Transverse colon (tissue), 4 donors: ENCODE results near the gene KRT26. TPM values are rescaled to one million over a fixed set of nuclear protein-coding genes. Genes with fewer than 3 reads are reported as not detected.

Source experiments
- DNase-seq: peaks from one replicate; pipeline ENCODE4 v3.0.0-alpha.2; 2019
- H3K27ac ChIP-seq, 4 donors: fragments of 200-600 bp; sonication (generic); 2 replicates each; pipeline ENCODE4 v1.5.1; 2016 to 2018; ENCODE audit warnings: inconsistent platforms in 4 of 4
- H3K27me3 ChIP-seq: fragments of 200-600 bp; sonication (generic); 2 replicates; pipeline ENCODE4 v1.5.1; 2017; ENCODE audit warnings: inconsistent platforms
- H3K36me3 ChIP-seq, 4 donors: fragments of 200-600 bp; sonication (generic); 2 replicates each; pipeline ENCODE4 v1.5.1; 2017 to 2019; ENCODE audit warnings: inconsistent platforms in 4 of 4
- H3K4me1 ChIP-seq, 4 donors: fragments of 200-600 bp; sonication (generic); 2 replicates each; pipeline ENCODE4 v1.5.1; 2017 to 2020; ENCODE audit warnings: inconsistent platforms in 4 of 4
- H3K4me3 ChIP-seq, 4 donors: fragments of 200-600 bp; sonication (generic); 1 replicate in 1 of 4; 2 replicates in 3 of 4; pipeline versions ENCODE4 v1.5.1 to v1.6.1; 2017 to 2019; ENCODE audit warnings: inconsistent platforms in 4 of 4
- H3K9me3 ChIP-seq, 2 donors: fragments of 200-600 bp; sonication (generic); 2 replicates each; pipeline ENCODE4 v1.5.1; 2017 to 2019; ENCODE audit warnings: inconsistent platforms in 2 of 2
- EP300 ChIP-seq: sonication (generic); formaldehyde crosslinking; IDR thresholded peaks from one replicate; pipeline ENCODE4 v1.6.1; 2017; ENCODE audit warnings: antibody characterized with exemption, low read depth
- POLR2A ChIP-seq: fragments of 450-650 bp; IDR thresholded peaks from one replicate; pipeline ENCODE4 v1.6.1; 2016; ENCODE audit warnings: antibody characterized with exemption, mild to moderate bottlenecking, moderate library complexity
- POLR2AphosphoS5 ChIP-seq, 3 donors: sonication (generic); formaldehyde crosslinking; IDR thresholded peaks; one replicate each; pipeline ENCODE4 v1.6.1; 2016; ENCODE audit warnings: antibody characterized with exemption in 3 of 3
- WGBS, 2 donors: methylation state at CpG; one replicate each; pipeline ENCODE4 v1.1.5; 2018; ENCODE audit warnings: low coverage in 1 of 2; 5-methylcytosine and 5-hydroxymethylcytosine counted together
- in situ Hi-C, 4 donors: fragments of 200-750 bp; cut with MboI; loops; one replicate each; pipeline versions ENCODE4 v1.15.0 to v1.15.1; 2017; ENCODE audit warnings: low sequenced_read_pairs in 3 of 4, low pct_ligation_motif_present in 1 of 4, low pct_unique_long_range_greater_than_20kb in 1 of 4
- intact Hi-C: fragments of 100-400 bp; cut with DNase I; formaldehyde crosslinking; loops from one replicate; pipeline ENCODE4 v1.15.1; 2023; ENCODE audit warnings: low total_unique reads
- total RNA-seq, 4 donors: library from RNA; depleted of rRNA; stranded (reverse); fragments of >200 nt; gene quantifications; one replicate each; pipeline ENCODE4 v1.1.0, GENCODE V29; 2016
- TF ChIP-seq, protein P1 (sequence below), 5 experiments: fragments of 200-600 bp in 3 of 5; fragments of 450-650 bp in 2 of 5; sonication (generic) in 3 of 5; IDR thresholded peaks; 1 replicate in 2 of 5; 2 replicates in 3 of 5; pipeline ENCODE4 v1.5.1; 2016 to 2017; ENCODE audit warnings: antibody characterized with exemption in 5 of 5, inconsistent platforms in 3 of 5, mild to moderate bottlenecking in 2 of 5, moderate library complexity in 1 of 5

The KRT26 gene
- total RNA-seq, 4 donors from 2014 or later, result not detected

DNA sequence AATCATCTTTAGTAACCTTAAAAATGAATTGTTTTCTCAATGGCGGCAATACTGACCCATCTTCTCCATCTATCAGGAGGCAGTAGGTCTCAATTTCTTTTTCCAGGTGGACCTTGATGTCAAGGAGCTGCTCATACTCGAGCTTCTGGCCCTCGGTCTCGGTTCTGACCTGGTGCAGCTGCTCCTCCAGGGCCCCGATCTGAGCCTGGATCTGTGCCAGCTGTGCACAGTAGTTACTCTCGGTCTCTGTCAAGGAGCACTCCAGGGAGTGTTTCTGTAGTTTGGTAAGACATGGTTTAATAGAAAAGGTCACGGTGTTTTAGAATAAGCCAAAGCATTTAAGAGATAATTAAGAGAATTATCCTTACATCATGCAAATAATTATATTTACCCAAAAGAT, 5.5 kb upstream of the KRT26 start:
- intact Hi-C loops (no loop called here), in situ Hi-C loops (loop anchor here in 2 of 4 donors (25.0 kb wide), 1 partner anchor 165 kb away; no protein-coding TSS in a partner anchor)
- no peak overlapping the region for H3K27ac ChIP-seq
- peaks cover 0 to 3% (median 0%) of the 10 kb centered on the region in 4 donors for H3K4me1 ChIP-seq
- no peaks in the 10 kb centered on the region for H3K9me3 ChIP-seq
- TF ChIP-seq, protein P1, sequence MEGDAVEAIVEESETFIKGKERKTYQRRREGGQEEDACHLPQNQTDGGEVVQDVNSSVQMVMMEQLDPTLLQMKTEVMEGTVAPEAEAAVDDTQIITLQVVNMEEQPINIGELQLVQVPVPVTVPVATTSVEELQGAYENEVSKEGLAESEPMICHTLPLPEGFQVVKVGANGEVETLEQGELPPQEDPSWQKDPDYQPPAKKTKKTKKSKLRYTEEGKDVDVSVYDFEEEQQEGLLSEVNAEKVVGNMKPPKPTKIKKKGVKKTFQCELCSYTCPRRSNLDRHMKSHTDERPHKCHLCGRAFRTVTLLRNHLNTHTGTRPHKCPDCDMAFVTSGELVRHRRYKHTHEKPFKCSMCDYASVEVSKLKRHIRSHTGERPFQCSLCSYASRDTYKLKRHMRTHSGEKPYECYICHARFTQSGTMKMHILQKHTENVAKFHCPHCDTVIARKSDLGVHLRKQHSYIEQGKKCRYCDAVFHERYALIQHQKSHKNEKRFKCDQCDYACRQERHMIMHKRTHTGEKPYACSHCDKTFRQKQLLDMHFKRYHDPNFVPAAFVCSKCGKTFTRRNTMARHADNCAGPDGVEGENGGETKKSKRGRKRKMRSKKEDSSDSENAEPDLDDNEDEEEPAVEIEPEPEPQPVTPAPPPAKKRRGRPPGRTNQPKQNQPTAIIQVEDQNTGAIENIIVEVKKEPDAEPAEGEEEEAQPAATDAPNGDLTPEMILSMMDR (IDR thresholded peaks at IDR 0.05), result no peak
- TF ChIP-seq POLR2AphosphoS5 (IDR thresholded peaks at IDR 0.05) (no peak), POLR2A (no peak), EP300 (no peak)
- DNase-seq, result no peak
- H3K36me3 ChIP-seq, result no peaks in the 10 kb centered on the region
- peaks cover 75% of the 10 kb centered on the region for H3K27me3 ChIP-seq
- 57 to 61% methylated on average over 7 of the region's 7 CpGs for WGBS, 2 donors
- H3K4me3 ChIP-seq, result no peak overlapping the region

DNA sequence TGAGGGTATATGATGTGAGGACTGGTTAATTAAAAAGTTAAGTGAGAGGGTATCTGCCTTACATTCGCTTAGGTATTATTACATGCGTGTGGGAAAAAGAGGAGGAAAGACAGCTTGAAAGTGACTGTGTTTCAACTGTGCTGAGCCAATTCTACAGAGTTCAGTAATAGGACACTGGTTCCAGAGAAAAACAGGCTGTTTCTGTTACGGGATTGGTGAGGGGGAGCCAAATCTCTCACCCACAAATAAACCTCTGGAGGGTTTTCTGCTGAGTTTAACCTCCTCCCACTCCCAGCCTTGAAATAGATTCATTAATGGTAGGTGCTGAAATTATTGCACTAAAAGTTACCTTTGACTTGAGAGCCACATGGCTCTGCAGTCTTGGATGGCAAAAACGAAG, 3.9 kb upstream of the KRT26 start:
- 50 to 63% methylated on average over 3 to 4 of the region's 4 CpGs for WGBS, 2 donors
- TF ChIP-seq, protein P1 (IDR thresholded peaks at IDR 0.05), result no peak
- no peak for TF ChIP-seq EP300
- TF ChIP-seq POLR2AphosphoS5 (IDR thresholded peaks at IDR 0.05), result no peak
- no peak for TF ChIP-seq POLR2A
- in situ Hi-C loops, result loop anchor here in 2 of 4 donors (25.0 kb wide), 1 partner anchor 164 kb away; no protein-coding TSS in a partner anchor
- Histone ChIP-seq H3K27me3 (peaks cover 72% of the 10 kb centered on the region), H3K27ac (no peak overlapping the region), H3K36me3 (no peaks in the 10 kb centered on the region), H3K4me3 (no peak overlapping the region), H3K9me3 (no peaks in the 10 kb centered on the region), H3K4me1 (peaks cover 0 to 3% (median 0%) of the 10 kb centered on the region in 4 donors)
- intact Hi-C loops, result no loop called here
- no peak for DNase-seq

- 67 to 70% methylated on average over 2 of the region's 2 CpGs for WGBS, 2 donors
- Histone ChIP-seq H3K27me3 (peaks cover 4% of the 10 kb centered on the region), H3K4me3 (no peak overlapping the region), H3K36me3 (no peaks in the 10 kb centered on the region), H3K9me3 (peaks cover 8 to 14% of the 10 kb centered on the region in 2 donors), H3K4me1 (no peaks in the 10 kb centered on the region), H3K27ac (no peak overlapping the region)
- in situ Hi-C loops, result no loop called here
- TF ChIP-seq EP300 (no peak), POLR2A (no peak)
- TF ChIP-seq, protein P1 (IDR thresholded peaks at IDR 0.05), result no peak
- intact Hi-C loops, result no loop called here
- no peak for DNase-seq
These were observed 6.3 kb downstream of the KRT26 start for GRCh38 chr17:40765657-40766056.

- WGBS, 2 donors, result 80 to 92% methylated on average over 1 of the region's 1 CpG
- no peak overlapping the region for H3K4me3 ChIP-seq
- intact Hi-C loops, result no loop called here
- TF ChIP-seq POLR2AphosphoS5 (IDR thresholded peaks at IDR 0.05) (no peak), POLR2A (no peak), EP300 (no peak)
- TF ChIP-seq, protein P1 (IDR thresholded peaks at IDR 0.05), result no peak
- in situ Hi-C loops, result no loop called here
- peaks cover 13% of the 10 kb centered on the region for H3K27me3 ChIP-seq
- no peaks in the 10 kb centered on the region for H3K36me3 ChIP-seq
- H3K4me1 ChIP-seq, result no peaks in the 10 kb centered on the region
- H3K27ac ChIP-seq, result no peak overlapping the region
- H3K9me3 ChIP-seq, result peaks cover 17 to 23% of the 10 kb centered on the region in 2 donors
- DNase-seq, result no peak
These were observed 8.2 kb downstream of the KRT26 start for GRCh38 chr17:40763752-40764151.
